ENCODE results near the gene ZNF746. TPM values are rescaled to one million over a fixed set of nuclear protein-coding genes. Genes with fewer than 3 reads are reported as not detected.
A peak's percentile ranks its signal among the peaks of the same experiment; 100 is the strongest.

The ZNF746 gene
- total RNA-seq (10 to 100 TPM; 12.2 to 13.7 TPM), polyA plus RNA-seq (ENCODE audit: insufficient read length in 2 of 2) (10 to 100 TPM; 19.9 to 22.4 TPM)
- long read RNA-seq, donor 1, partial matches to known transcripts = 0 of 2 reads
- long read RNA-seq, donor 1, other reads (novel, unspliced or antisense) = 0 of 2 reads
- long read RNA-seq, donor 2, partial matches to known transcripts = 0 of 1 reads
- long read RNA-seq, donor 2, other reads (novel, unspliced or antisense) = 0 of 1 reads
- long read RNA-seq, donor 3, partial matches to known transcripts = 0 of 1 reads
- long read RNA-seq, donor 3, other reads (novel, unspliced or antisense) = 0 of 1 reads
- long read RNA-seq, donor 4, partial matches to known transcripts = 0 of 2 reads
- long read RNA-seq, donor 4, other reads (novel, unspliced or antisense) = 0 of 2 reads

DNA sequence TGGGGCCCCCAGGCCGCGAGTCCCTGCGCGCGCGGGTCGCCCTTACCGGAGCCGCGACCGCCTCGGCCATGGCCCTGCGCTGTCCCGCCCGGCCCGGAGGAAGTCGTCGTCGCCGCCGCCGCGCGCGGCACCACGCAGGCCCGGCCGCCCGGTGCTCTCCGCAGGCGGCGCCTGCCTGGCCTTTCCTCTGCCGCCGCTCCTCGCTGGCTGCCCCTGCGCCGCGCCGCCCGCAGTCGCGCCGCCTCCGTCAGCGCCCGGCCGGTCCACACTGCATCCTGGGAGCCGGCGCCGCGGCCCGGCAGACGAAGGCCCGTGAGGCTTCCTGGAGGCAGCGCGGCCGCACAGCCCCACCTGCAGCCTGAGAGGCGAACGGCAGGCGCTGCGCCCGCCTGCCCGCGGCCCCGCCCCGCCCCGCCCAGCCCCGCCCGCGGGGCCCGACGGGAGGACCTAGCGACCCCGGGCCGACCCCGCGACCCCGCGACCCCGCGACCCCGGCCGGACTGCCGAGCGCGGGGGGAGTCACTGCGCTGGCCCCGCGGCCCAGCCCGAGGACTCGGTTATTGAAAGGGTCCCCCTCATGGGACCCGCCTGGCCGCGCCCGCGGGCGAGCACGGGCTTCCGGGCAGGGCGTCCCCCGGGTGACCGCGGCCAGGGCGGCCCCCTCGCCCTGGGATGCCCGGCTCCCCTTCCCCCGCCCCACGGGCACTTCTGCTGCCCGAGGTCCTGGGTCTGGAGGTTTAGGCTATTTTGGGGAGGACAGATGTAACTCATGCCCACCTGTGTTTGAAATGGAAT is at the start of gene ZNF746:
Gene ZNF746, minus strand, starts transcription at position 343 of the 795 bp plus-strand sequence. Its CDS starts 273 bp downstream, at position 70.
- peak in 4 of 6 donors; percentile 5 to 90 (median 75) for DNase-seq (ENCODE audit: low read depth in 4 of 6, low spot score in 6 of 6)
- Histone ChIP-seq H3K4me3 (ENCODE audit: low read depth, low read length) (peak within 1 kb of the TSS; percentile 53), H3K36me3 (ENCODE audit: control insufficient read depth, insufficient read depth, low read length) (peaks cover 19% of the 10 kb centered on the region), H3K27ac (ENCODE audit: low read depth, low read length) (peak within 1 kb of the TSS; percentile 71), H3K9me3 (ENCODE audit: control insufficient read depth, insufficient read depth, low read length) (no peaks in the 10 kb centered on the region), H3K4me1 (ENCODE audit: control insufficient read depth, insufficient read depth, low read length) (peaks cover 13% of the 10 kb centered on the region), H3K27me3 (ENCODE audit: control insufficient read depth, insufficient read depth, low read length) (no peaks in the 10 kb centered on the region)
- under 1% methylated on average over 103 of the region's 109 CpGs for WGBS (ENCODE audit: insufficient coverage)

DNA sequence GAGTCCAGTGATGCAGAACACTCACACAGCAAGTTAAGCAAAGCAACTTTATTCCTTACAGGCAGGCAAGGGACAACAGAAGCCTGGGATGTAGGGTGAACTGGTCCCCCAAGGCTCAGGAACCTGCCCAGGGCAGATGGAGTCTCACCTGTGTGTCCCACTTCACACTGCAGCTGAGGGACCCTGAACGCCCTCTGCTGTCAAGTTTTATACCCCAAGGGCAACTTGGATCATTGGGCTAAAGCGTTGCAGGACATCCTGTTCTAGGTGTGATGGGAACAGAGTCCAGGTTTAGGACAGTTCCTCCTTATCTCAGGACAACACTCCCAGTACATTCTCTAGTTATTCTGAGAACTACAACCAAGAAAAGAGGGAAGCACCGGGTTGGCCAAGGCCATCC is 49.5 kb upstream of the ZNF746 start:
- Histone ChIP-seq H3K4me1 (ENCODE audit: control insufficient read depth, insufficient read depth, low read length) (peaks cover 4% of the 10 kb centered on the region), H3K4me3 (ENCODE audit: low read depth, low read length) (no peak overlapping the region), H3K36me3 (ENCODE audit: control insufficient read depth, insufficient read depth, low read length) (peaks cover 45% of the 10 kb centered on the region), H3K9me3 (ENCODE audit: control insufficient read depth, insufficient read depth, low read length) (no peaks in the 10 kb centered on the region), H3K27me3 (ENCODE audit: control insufficient read depth, insufficient read depth, low read length) (no peaks in the 10 kb centered on the region), H3K27ac (ENCODE audit: low read depth, low read length) (no peak overlapping the region)
- WGBS (ENCODE audit: insufficient coverage) = 100% methylated on average over 1 of the region's 3 CpGs
- DNase-seq (ENCODE audit: low read depth in 4 of 6, low spot score in 6 of 6) = no peak

DNA sequence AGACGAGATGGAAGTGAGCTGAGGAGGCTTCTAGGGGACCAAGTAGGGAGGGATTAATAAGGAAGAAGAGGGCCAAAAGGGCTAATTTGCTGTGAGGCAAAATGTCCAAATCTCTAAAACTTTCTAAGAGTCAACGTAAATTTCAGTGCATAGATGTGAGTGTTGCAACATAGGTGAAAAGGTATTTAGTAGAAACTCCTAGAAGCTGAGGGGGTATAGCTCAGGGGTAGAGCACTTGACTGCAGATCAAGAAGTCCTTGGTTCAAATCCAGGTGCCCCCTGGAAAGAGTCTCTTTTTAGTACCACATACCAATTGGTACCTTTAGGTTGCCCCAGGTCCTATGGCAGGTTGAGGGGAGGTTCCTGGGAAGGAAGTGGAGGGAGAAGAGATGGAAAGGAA is 48.7 kb upstream of the ZNF746 start:
- WGBS (ENCODE audit: insufficient coverage) = 90% methylated on average over 2 of the region's 2 CpGs

DNA sequence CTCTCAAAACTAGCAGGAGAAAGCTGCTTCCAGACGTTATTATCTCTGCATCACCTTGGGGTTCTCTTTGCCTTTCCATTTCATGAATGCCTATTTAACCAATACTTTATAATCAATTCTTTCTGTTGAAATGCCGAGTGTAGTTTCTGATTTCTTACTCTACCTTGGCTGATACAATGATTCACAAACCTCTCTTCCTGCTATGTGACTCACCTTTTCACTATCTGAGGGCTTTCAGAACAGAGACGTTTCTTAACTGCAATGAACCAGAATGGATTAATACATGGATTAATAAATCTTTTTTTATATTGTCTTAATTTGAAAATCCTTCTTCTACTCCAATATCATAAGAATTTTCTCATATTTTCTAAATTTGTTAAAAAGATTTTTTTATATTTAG is 46.4 kb upstream of the ZNF746 start:
- Histone ChIP-seq H3K4me1 (ENCODE audit: control insufficient read depth, insufficient read depth, low read length) (peaks cover 4% of the 10 kb centered on the region), H3K27ac (ENCODE audit: low read depth, low read length) (no peak overlapping the region), H3K36me3 (ENCODE audit: control insufficient read depth, insufficient read depth, low read length) (peaks cover 24% of the 10 kb centered on the region), H3K4me3 (ENCODE audit: low read depth, low read length) (no peak overlapping the region), H3K9me3 (ENCODE audit: control insufficient read depth, insufficient read depth, low read length) (peaks cover 2% of the 10 kb centered on the region), H3K27me3 (ENCODE audit: control insufficient read depth, insufficient read depth, low read length) (no peaks in the 10 kb centered on the region)
- no peak for DNase-seq (ENCODE audit: low read depth in 4 of 6, low spot score in 6 of 6)
- 83% methylated on average over 2 of the region's 3 CpGs for whole genome bisulfite sequencing (ENCODE audit: insufficient coverage)

More for the DNA sequence above, 48.7 kb upstream of the ZNF746 start:
- Histone ChIP-seq H3K27ac (ENCODE audit: low read depth, low read length) (no peak overlapping the region), H3K4me1 (ENCODE audit: control insufficient read depth, insufficient read depth, low read length) (peaks cover 4% of the 10 kb centered on the region), H3K4me3 (ENCODE audit: low read depth, low read length) (no peak overlapping the region), H3K36me3 (ENCODE audit: control insufficient read depth, insufficient read depth, low read length) (peaks cover 39% of the 10 kb centered on the region), H3K9me3 (ENCODE audit: control insufficient read depth, insufficient read depth, low read length) (no peaks in the 10 kb centered on the region), H3K27me3 (ENCODE audit: control insufficient read depth, insufficient read depth, low read length) (no peaks in the 10 kb centered on the region)
- no peak for DNase-seq (ENCODE audit: low read depth in 4 of 6, low spot score in 6 of 6)

DNA sequence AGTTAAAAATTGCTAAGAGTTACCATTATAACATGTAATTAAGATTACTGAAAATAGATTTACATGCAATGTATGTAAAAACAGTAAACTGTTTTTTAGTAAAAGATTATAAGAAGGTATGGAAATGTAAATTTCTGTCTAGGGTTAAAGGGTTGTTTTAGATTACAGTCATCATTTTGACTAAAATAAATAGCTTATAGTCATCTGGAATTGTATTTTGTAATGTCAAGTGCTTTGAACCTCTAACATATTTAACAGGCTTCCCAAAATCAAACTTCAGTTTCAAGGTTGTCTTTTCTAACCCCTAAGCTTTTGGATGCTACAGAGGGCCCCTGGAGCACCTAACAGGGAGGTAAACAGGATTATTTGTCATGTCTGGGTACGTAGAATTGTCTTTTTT is 35.0 kb upstream of the ZNF746 start:
- no peaks in the 10 kb centered on the region for H3K4me1 ChIP-seq (ENCODE audit: control insufficient read depth, insufficient read depth, low read length)
- WGBS (ENCODE audit: insufficient coverage) = no CpG with 5 or more reads among the region's 1 CpG
- no peak for DNase-seq (ENCODE audit: low read depth in 4 of 6, low spot score in 6 of 6)
- H3K36me3 ChIP-seq (ENCODE audit: control insufficient read depth, insufficient read depth, low read length) = no peaks in the 10 kb centered on the region
- no peaks in the 10 kb centered on the region for H3K27me3 ChIP-seq (ENCODE audit: control insufficient read depth, insufficient read depth, low read length)
- H3K4me3 ChIP-seq (ENCODE audit: low read depth, low read length) = no peak overlapping the region
- peaks cover 37% of the 10 kb centered on the region for H3K9me3 ChIP-seq (ENCODE audit: control insufficient read depth, insufficient read depth, low read length)
- no peak overlapping the region for H3K27ac ChIP-seq (ENCODE audit: low read depth, low read length)

DNA sequence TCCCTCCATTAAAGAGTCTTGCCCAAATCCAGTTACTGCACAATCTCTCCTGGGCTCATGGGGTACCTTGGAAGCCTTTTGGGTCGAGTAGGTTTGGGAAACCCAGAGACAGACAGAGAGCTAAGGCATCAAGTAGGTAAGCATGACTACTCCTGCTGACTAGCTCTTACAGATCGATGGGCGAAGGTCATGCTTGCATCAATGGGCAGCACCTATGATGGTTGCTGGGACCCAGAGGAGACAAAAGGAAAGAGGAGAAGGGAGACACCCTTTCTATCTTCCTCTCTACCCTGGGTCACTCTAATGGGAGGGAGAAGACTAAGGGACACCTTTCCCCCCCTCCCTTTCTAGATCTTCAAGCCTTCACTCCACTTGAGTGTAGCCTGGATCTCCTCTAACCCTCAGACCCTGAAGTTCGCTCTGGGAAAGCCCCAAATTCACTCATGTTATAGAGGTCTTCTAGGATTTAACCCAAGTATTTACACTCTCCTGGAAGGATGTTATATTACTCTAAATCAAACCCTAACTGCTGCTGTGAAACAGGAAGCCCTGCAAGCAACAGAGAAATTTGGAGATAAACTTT is 31.6 kb upstream of the ZNF746 start:
- Histone ChIP-seq H3K27ac (ENCODE audit: low read depth, low read length) (no peak overlapping the region), H3K36me3 (ENCODE audit: control insufficient read depth, insufficient read depth, low read length) (no peaks in the 10 kb centered on the region), H3K4me1 (ENCODE audit: control insufficient read depth, insufficient read depth, low read length) (no peaks in the 10 kb centered on the region), H3K4me3 (ENCODE audit: low read depth, low read length) (no peak overlapping the region), H3K27me3 (ENCODE audit: control insufficient read depth, insufficient read depth, low read length) (no peaks in the 10 kb centered on the region), H3K9me3 (ENCODE audit: control insufficient read depth, insufficient read depth, low read length) (peaks cover 34% of the 10 kb centered on the region)
- WGBS (ENCODE audit: insufficient coverage) = no CpG with 5 or more reads among the region's 4 CpGs
- no peak for DNase-seq (ENCODE audit: low read depth in 4 of 6, low spot score in 6 of 6)

DNA sequence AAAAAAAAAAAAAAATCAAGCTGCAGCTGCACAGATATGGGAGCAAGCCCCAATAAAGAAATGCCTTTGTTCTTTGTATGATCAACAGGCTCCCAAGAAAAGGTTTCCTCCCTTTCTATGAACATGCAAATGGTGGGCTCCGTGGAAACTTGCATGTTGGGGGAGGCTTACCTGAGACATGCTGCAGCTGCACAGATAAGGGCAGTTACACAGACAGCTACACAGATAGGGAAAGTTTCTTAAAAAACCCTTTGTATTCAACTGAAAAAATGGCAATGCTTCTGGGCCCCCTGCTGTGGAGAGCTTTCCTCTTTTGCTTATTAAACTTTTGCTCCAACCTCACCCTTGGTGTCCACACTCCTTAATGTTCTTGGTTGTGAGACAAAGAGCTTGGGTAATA is 29.8 kb upstream of the ZNF746 start:
- DNase-seq (ENCODE audit: low read depth in 4 of 6, low spot score in 6 of 6) = no peak
- Histone ChIP-seq H3K9me3 (ENCODE audit: control insufficient read depth, insufficient read depth, low read length) (peaks cover 30% of the 10 kb centered on the region), H3K4me3 (ENCODE audit: low read depth, low read length) (no peak overlapping the region), H3K27ac (ENCODE audit: low read depth, low read length) (no peak overlapping the region), H3K4me1 (ENCODE audit: control insufficient read depth, insufficient read depth, low read length) (no peaks in the 10 kb centered on the region), H3K27me3 (ENCODE audit: control insufficient read depth, insufficient read depth, low read length) (no peaks in the 10 kb centered on the region), H3K36me3 (ENCODE audit: control insufficient read depth, insufficient read depth, low read length) (no peaks in the 10 kb centered on the region)
- WGBS (ENCODE audit: insufficient coverage) = 80% methylated on average over 1 of the region's 1 CpG

DNA sequence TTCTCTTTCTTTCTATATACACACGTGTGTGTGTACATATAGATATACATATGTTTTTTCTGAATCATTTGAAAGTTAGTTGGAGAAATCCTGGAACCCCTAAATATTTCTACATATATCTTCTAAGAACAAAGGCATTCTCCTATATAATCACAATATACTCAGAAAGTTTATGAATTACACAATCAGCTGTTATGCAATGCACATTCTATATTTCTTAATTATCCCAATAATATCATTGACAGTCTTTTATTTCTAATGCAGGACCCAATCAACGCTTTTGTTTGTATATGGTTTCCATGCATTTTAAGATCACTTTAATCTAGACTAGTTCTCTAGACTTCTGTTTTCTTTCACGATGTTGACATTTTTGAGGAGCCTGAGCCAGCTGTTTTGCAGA is 27.7 kb upstream of the ZNF746 start:
- H3K36me3 ChIP-seq (ENCODE audit: control insufficient read depth, insufficient read depth, low read length) = no peaks in the 10 kb centered on the region
- H3K4me3 ChIP-seq (ENCODE audit: low read depth, low read length) = no peak overlapping the region
- no peaks in the 10 kb centered on the region for H3K27me3 ChIP-seq (ENCODE audit: control insufficient read depth, insufficient read depth, low read length)
- no CpG with 5 or more reads among the region's 3 CpGs for WGBS (ENCODE audit: insufficient coverage)
- no peaks in the 10 kb centered on the region for H3K4me1 ChIP-seq (ENCODE audit: control insufficient read depth, insufficient read depth, low read length)
- H3K9me3 ChIP-seq (ENCODE audit: control insufficient read depth, insufficient read depth, low read length) = peaks cover 14% of the 10 kb centered on the region
- H3K27ac ChIP-seq (ENCODE audit: low read depth, low read length) = no peak overlapping the region
- DNase-seq (ENCODE audit: low read depth in 4 of 6, low spot score in 6 of 6) = no peak

DNA sequence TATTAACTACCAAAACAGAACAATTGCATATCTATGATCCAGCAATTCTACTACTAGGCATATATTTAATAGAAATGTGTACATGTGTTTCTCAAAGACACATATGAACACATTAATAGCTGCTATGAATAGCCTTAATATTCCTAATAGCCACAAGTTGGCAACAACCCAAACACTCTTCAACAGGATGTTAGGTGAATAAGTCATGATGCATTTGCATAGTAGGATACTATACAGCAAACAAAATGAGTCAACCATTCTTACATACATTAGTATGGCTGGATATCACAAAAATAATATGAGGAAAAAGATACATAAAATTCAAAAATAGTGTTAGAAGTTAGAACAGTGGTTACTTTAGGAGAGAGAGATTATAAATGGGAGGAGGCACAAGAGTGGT is 26.8 kb upstream of the ZNF746 start:
- Histone ChIP-seq H3K36me3 (ENCODE audit: control insufficient read depth, insufficient read depth, low read length) (no peaks in the 10 kb centered on the region), H3K9me3 (ENCODE audit: control insufficient read depth, insufficient read depth, low read length) (peaks cover 8% of the 10 kb centered on the region), H3K27ac (ENCODE audit: low read depth, low read length) (no peak overlapping the region), H3K4me1 (ENCODE audit: control insufficient read depth, insufficient read depth, low read length) (no peaks in the 10 kb centered on the region), H3K27me3 (ENCODE audit: control insufficient read depth, insufficient read depth, low read length) (no peaks in the 10 kb centered on the region), H3K4me3 (ENCODE audit: low read depth, low read length) (no peak overlapping the region)
- no peak for DNase-seq (ENCODE audit: low read depth in 4 of 6, low spot score in 6 of 6)
